PC-3 (cell line): Measurements from ENCODE around the gene TESK2.

Source experiments
- EZH2phosphoT487 ChIP-seq: fragments of 300-600 bp; sonication (generic); IDR thresholded peaks from 2 replicates; pipeline ENCODE4 v1.6.1; 2018; ENCODE audit warnings: mild to moderate bottlenecking, antibody characterized with exemption, low read length, borderline replicate concordance
- TF ChIP-seq, protein P1 (sequence below): fragments of 300-600 bp; sonication (generic); conservative IDR thresholded peaks from 2 replicates; pipeline ENCODE4 v1.5.1; 2017; ENCODE audit warnings: antibody characterized with exemption, low read depth, mild to moderate bottlenecking, low read length

DNA sequence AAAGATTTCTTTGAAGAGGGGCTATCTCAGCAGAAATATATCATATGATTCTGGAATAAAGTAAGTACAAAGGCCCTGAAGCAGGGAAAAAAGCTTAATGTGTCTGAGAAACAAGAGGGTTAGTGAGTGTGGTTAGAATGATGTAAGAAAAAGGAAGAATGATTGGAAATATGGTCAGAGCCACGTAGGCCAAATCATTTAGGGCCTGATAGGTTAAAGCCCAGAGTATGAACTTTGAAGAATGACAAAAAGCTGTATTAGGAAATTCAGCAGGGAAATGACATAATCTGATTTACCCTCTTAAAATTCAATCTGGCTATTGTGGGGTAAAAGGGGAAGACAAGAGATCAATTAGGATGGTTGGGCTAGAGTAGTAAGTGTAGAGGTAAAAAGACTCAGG, 81.7 kb downstream of the TESK2 start:
- TF ChIP-seq, protein P1, sequence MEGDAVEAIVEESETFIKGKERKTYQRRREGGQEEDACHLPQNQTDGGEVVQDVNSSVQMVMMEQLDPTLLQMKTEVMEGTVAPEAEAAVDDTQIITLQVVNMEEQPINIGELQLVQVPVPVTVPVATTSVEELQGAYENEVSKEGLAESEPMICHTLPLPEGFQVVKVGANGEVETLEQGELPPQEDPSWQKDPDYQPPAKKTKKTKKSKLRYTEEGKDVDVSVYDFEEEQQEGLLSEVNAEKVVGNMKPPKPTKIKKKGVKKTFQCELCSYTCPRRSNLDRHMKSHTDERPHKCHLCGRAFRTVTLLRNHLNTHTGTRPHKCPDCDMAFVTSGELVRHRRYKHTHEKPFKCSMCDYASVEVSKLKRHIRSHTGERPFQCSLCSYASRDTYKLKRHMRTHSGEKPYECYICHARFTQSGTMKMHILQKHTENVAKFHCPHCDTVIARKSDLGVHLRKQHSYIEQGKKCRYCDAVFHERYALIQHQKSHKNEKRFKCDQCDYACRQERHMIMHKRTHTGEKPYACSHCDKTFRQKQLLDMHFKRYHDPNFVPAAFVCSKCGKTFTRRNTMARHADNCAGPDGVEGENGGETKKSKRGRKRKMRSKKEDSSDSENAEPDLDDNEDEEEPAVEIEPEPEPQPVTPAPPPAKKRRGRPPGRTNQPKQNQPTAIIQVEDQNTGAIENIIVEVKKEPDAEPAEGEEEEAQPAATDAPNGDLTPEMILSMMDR, result no peak
- TF ChIP-seq EZH2phosphoT487, result no peak
